Sigmoid colon (tissue), 4 donors: ENCODE measurements around the gene FAM50B.

Source experiments
- CTCF ChIP-seq, 4 experiments: fragments of 450-650 bp in 3 of 4; fragments of 200-600 bp in 1 of 4; IDR thresholded peaks; one replicate each; pipeline ENCODE4 v1.5.1; 2016 to 2019; ENCODE audit warnings: antibody characterized with exemption in 4 of 4, mild to moderate bottlenecking in 3 of 4, moderate library complexity in 2 of 4
- POLR2AphosphoS5 ChIP-seq, 4 donors: sonication (generic); formaldehyde crosslinking; IDR thresholded peaks; one replicate each; pipeline ENCODE4 v1.6.1; 2017; ENCODE audit warnings: antibody characterized with exemption in 4 of 4

- no peak for TF ChIP-seq POLR2AphosphoS5 (IDR thresholded peaks at IDR 0.05)
- TF ChIP-seq CTCF (IDR thresholded peaks at IDR 0.05) = no peak
Observed at GRCh38 chr6:3879194-3879952, 30.2 kb downstream of the FAM50B start.
